ENCODE measurements around the gene BNC2.

Gene BNC2

GRCh38 chr9:16750553-16750952 is 119.9 kb downstream of the BNC2 start:
- DNase-seq: no peak

GRCh38 chr9:16745359-16745758 is 125.1 kb downstream of the BNC2 start:
- DNase-seq: no peak

- no peak for DNase-seq
Observed at GRCh38 chr9:16744394-16744793, 126.1 kb downstream of the BNC2 start.

GRCh38 chr9:16743375-16743774 is 127.1 kb downstream of the BNC2 start:
- no peak for DNase-seq

- DNase-seq: no peak
Observed at GRCh38 chr9:16735001-16735400, 135.5 kb downstream of the BNC2 start.

GRCh38 chr9:16732546-16732945 is 137.9 kb downstream of the BNC2 start:
- no peak for DNase-seq

GRCh38 chr9:16730162-16730561 is 140.3 kb downstream of the BNC2 start:
- DNase-seq: no peak

GRCh38 chr9:16729651-16730050 is 140.8 kb downstream of the BNC2 start:
- peak; percentile 38 for DNase-seq

- no peak for DNase-seq
Observed at GRCh38 chr9:16728137-16728508, 142.3 kb downstream of the BNC2 start.

- no peak for DNase-seq
Observed at GRCh38 chr9:16727452-16728136, 142.9 kb downstream of the BNC2 start.

GRCh38 chr9:16726718-16727451 is 143.6 kb downstream of the BNC2 start:
- peak; percentile 9 for DNase-seq

- no peak for DNase-seq
Observed at GRCh38 chr9:16726029-16726428, 144.4 kb downstream of the BNC2 start.

GRCh38 chr9:16725066-16725465 is 145.4 kb downstream of the BNC2 start:
- DNase-seq: no peak

GRCh38 chr9:16721972-16722371 is 148.5 kb downstream of the BNC2 start:
- DNase-seq: no peak

GRCh38 chr9:16720386-16720785 is 150.1 kb downstream of the BNC2 start:
- DNase-seq: no peak

- DNase-seq: no peak
Observed at GRCh38 chr9:16719921-16720320, 150.5 kb downstream of the BNC2 start.

GRCh38 chr9:16718952-16719351 is 151.5 kb downstream of the BNC2 start:
- DNase-seq: no peak

GRCh38 chr9:16718296-16718695 is 152.2 kb downstream of the BNC2 start:
- no peak for DNase-seq

- DNase-seq: no peak
Observed at GRCh38 chr9:16716601-16717000, 153.9 kb downstream of the BNC2 start.

- no peak for DNase-seq
Observed at GRCh38 chr9:16715404-16715803, 155.1 kb downstream of the BNC2 start.

- no peak for DNase-seq
Observed at GRCh38 chr9:16712787-16713186, 157.7 kb downstream of the BNC2 start.

- no peak for DNase-seq
Observed at GRCh38 chr9:16710888-16711287, 159.6 kb downstream of the BNC2 start.

GRCh38 chr9:16709924-16710323 is 160.5 kb downstream of the BNC2 start:
- DNase-seq: no peak

GRCh38 chr9:16708656-16709435 is 161.6 kb downstream of the BNC2 start:
- DNase-seq: no peak
